DOHH2 (cell line): ENCODE results near the gene SCO2.

Source experiments
- H3F3A ChIP-seq: fragments of 200-600 bp; sonication (generic), shearing (Covaris generic); 2 replicates; pipeline ENCODE4 v1.6.0; 2016; ENCODE audit warnings: antibody characterized with exemption, mild to moderate bottlenecking; ENCODE audit not compliant: control insufficient read depth, insufficient read depth
- H3K27ac ChIP-seq: fragments of 200-600 bp; sonication (generic); 2 replicates; pipeline ENCODE4 v1.5.1; 2014; ENCODE audit warnings: low read depth, mild to moderate bottlenecking, low read length, moderate library complexity
- H3K27me3 ChIP-seq: fragments of 200-600 bp; sonication (generic); 2 replicates; pipeline ENCODE4 v1.6.1; 2014; ENCODE audit warnings: mild to moderate bottlenecking, low read length, mixed read lengths; ENCODE audit not compliant: control insufficient read depth
- H3K36me3 ChIP-seq: fragments of 200-600 bp; sonication (generic); 2 replicates; pipeline ENCODE4 v1.6.1; 2014; ENCODE audit warnings: mild to moderate bottlenecking, low read length, moderate library complexity, mixed read lengths; ENCODE audit not compliant: control insufficient read depth
- H3K4me1 ChIP-seq: fragments of 200-600 bp; sonication (generic); 2 replicates; pipeline ENCODE4 v1.6.1; 2014; ENCODE audit warnings: mild to moderate bottlenecking, low read length, mixed read lengths; ENCODE audit not compliant: control insufficient read depth
- H3K4me2 ChIP-seq: fragments of 200-600 bp; sonication (generic); 2 replicates; pipeline ENCODE4 v1.6.0; 2014; ENCODE audit warnings: mild to moderate bottlenecking, low read length, moderate library complexity
- H3K4me3 ChIP-seq: fragments of 200-600 bp; sonication (generic); 2 replicates; pipeline ENCODE4 v1.5.1; 2014; ENCODE audit warnings: mild to moderate bottlenecking, low read length, mixed read lengths
- H3K79me2 ChIP-seq: fragments of 200-600 bp; sonication (generic); 2 replicates; pipeline ENCODE4 v1.6.1; 2014; ENCODE audit warnings: mild to moderate bottlenecking, low read length, mixed read lengths; ENCODE audit not compliant: control insufficient read depth
- H3K9me2 ChIP-seq: fragments of 200-600 bp; sonication (generic); replicated peaks from 2 replicates; pipeline ENCODE4 v1.6.1; 2014; ENCODE audit warnings: mild to moderate bottlenecking, low read length, mixed read lengths; ENCODE audit not compliant: control insufficient read depth
- H3K9me3 ChIP-seq: fragments of 200-600 bp; sonication (generic); 2 replicates; pipeline ENCODE4 v1.6.1; 2014; ENCODE audit warnings: antibody characterized with exemption, low read length, mixed read lengths; ENCODE audit not compliant: control insufficient read depth, insufficient read depth
- H4K20me1 ChIP-seq: fragments of 200-600 bp; sonication (generic); 2 replicates; pipeline ENCODE4 v1.6.0; 2014; ENCODE audit warnings: low read depth, mild to moderate bottlenecking, antibody characterized with exemption, low read length, moderate library complexity; ENCODE audit not compliant: control insufficient read depth, insufficient read depth
- EZH2phosphoT487 ChIP-seq: fragments of 200-600 bp; sonication (generic); IDR thresholded peaks from 2 replicates; pipeline ENCODE4 v1.6.1; 2017; ENCODE audit warnings: borderline replicate concordance, mild to moderate bottlenecking, antibody characterized with exemption, low read length, moderate library complexity, mixed read lengths
- TF ChIP-seq, protein P1 (sequence below): fragments of 200-600 bp; sonication (generic); IDR thresholded peaks from one replicate; pipeline ENCODE4 v1.5.1; 2014; ENCODE audit warnings: antibody characterized with exemption, mild to moderate bottlenecking, low read depth, low read length; ENCODE audit not compliant: poor library complexity, severe bottlenecking

Gene SCO2

DNA sequence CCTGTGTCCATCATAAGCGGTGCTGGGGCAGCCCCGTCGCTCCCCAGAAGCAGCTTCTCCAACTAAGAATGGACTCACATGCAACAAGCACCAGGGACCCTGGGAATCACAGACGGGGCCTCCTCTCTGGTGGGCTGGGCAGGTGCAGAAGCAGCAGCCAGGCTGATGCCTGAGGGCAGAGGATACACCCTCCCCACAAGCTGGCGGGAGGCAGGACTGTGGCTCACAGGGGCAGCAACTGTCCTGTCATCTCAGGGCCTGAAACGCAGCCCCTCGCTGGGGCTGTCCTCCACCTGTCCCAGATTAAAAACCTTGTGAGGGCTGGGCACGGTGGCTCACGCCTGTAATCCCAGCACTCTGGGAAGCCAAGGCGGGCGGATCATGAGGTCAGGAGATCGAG lies 47.5 kb downstream of the SCO2 start:
- Histone ChIP-seq H3K79me2 (peaks cover 18% of the 10 kb centered on the region), H3K9me2 (no peaks in the 10 kb centered on the region), H4K20me1 (no peaks in the 10 kb centered on the region), H3K4me2 (no peak overlapping the region), H3K27me3 (peaks cover 31% of the 10 kb centered on the region), H3K36me3 (peaks cover 12% of the 10 kb centered on the region), H3F3A (no peaks in the 10 kb centered on the region), H3K27ac (no peak overlapping the region), H3K9me3 (no peaks in the 10 kb centered on the region), H3K4me3 (no peak overlapping the region), H3K4me1 (peaks cover 25% of the 10 kb centered on the region)
- TF ChIP-seq, protein P1, sequence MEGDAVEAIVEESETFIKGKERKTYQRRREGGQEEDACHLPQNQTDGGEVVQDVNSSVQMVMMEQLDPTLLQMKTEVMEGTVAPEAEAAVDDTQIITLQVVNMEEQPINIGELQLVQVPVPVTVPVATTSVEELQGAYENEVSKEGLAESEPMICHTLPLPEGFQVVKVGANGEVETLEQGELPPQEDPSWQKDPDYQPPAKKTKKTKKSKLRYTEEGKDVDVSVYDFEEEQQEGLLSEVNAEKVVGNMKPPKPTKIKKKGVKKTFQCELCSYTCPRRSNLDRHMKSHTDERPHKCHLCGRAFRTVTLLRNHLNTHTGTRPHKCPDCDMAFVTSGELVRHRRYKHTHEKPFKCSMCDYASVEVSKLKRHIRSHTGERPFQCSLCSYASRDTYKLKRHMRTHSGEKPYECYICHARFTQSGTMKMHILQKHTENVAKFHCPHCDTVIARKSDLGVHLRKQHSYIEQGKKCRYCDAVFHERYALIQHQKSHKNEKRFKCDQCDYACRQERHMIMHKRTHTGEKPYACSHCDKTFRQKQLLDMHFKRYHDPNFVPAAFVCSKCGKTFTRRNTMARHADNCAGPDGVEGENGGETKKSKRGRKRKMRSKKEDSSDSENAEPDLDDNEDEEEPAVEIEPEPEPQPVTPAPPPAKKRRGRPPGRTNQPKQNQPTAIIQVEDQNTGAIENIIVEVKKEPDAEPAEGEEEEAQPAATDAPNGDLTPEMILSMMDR = no peak
- no peak for TF ChIP-seq EZH2phosphoT487

DNA sequence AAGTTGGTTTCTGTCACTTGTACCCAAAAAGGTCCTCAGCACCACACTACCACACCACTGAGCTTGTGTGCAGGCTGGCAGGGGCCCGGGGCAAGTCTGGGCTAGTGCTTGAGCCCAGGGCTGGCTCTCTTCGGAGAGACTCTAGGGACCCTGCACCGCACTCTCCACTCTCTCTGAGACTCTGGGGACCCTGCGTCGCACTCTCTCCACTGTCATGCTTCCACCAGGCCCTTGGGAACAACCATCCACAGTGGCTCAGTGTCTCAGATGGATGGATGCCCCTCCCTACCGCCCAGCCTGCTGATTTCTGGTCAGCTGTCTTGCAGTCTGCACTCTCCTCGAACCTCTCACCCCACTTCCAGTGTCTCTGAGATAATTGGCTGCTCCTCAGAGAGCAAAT lies 48.5 kb downstream of the SCO2 start:
- Histone ChIP-seq H4K20me1 (no peaks in the 10 kb centered on the region), H3K9me3 (no peaks in the 10 kb centered on the region), H3K4me3 (no peak overlapping the region), H3K4me1 (peaks cover 31% of the 10 kb centered on the region), H3K9me2 (no peaks in the 10 kb centered on the region), H3K36me3 (peaks cover 23% of the 10 kb centered on the region), H3F3A (peaks cover 2% of the 10 kb centered on the region), H3K79me2 (peaks cover 29% of the 10 kb centered on the region), H3K27ac (no peak overlapping the region), H3K4me2 (no peak overlapping the region), H3K27me3 (peaks cover 21% of the 10 kb centered on the region)
- TF ChIP-seq, protein P1 = no peak
- TF ChIP-seq EZH2phosphoT487 = no peak

DNA sequence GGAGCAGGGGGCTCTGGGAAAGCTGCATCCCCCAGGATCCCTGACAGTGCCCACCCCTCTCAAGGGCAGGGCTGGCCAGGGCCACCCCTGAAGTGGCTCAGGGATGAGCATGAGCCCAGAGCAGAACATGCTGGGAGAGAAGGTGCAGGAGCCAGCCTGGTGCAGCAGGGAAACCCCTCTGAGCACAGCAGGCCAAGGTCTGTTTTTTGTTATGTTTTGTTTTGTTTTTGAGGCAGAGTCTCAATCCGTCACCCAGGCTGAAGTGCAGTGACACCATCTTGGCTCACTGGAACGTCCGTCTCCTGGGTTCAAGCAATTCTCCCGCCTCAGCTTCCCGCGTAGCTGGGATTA lies 49.8 kb downstream of the SCO2 start:
- Histone ChIP-seq H3K4me1 (peaks cover 38% of the 10 kb centered on the region), H3K79me2 (peaks cover 40% of the 10 kb centered on the region), H3K4me2 (peak overlapping the region; percentile 67), H3K27ac (no peak overlapping the region), H3K4me3 (peak overlapping the region; percentile 82), H3K36me3 (peaks cover 35% of the 10 kb centered on the region), H4K20me1 (no peaks in the 10 kb centered on the region), H3K27me3 (peaks cover 12% of the 10 kb centered on the region; the same call in 1 of the 2 replicates), H3K9me3 (no peaks in the 10 kb centered on the region), H3K9me2 (no peaks in the 10 kb centered on the region), H3F3A (peaks cover 12% of the 10 kb centered on the region)
- no peak for TF ChIP-seq EZH2phosphoT487
- TF ChIP-seq, protein P1 = no peak
